Measurements from ENCODE around the gene WWC2. TPM values are rescaled to one million over a fixed set of nuclear protein-coding genes. Genes with fewer than 3 reads are reported as not detected.

The WWC2 gene
- total RNA-seq, 1 experiment from 2014 or later: 39.0 TPM

DNA sequence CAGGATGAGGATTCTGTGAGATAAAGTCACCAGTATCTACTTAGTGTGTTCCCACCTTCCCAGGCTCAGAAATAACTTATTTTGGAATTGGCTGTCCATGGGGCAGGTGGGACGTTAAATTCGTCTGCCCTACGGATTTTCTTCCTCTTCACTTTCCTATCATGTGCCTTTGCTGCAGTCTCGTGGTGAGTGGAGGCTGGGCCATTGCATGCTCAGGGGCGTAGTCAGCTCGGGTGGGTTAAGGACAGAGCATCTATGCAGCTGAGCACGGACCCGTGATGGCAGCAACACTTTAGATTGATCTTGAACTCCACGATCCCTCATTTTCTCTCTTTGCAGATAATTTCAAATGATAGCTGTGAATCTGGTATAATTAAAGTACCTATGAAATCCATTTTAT lies 169.5 kb downstream of the WWC2 start:
- intact Hi-C loops (cut with micrococcal nuclease; ENCODE audit: unreplicated experiment): no loop called here
- Mint-ChIP-seq H3K27ac (ENCODE audit: unreplicated experiment) (no peak overlapping the region), H3K9me3 (ENCODE audit: low read depth, unreplicated experiment) (no peaks in the 10 kb centered on the region), H3K36me3 (ENCODE audit: insufficient read depth, unreplicated experiment) (peaks cover 4% of the 10 kb centered on the region), H3K4me3 (ENCODE audit: low read depth, unreplicated experiment) (no peak overlapping the region), H3K4me1 (ENCODE audit: low read depth, unreplicated experiment) (peaks cover 8% of the 10 kb centered on the region), H3K27me3 (ENCODE audit: unreplicated experiment) (no peaks in the 10 kb centered on the region)
- CTCF ChIA-PET: no interaction called here
- DNase-seq: no peak
- TF ChIP-seq, protein P1, sequence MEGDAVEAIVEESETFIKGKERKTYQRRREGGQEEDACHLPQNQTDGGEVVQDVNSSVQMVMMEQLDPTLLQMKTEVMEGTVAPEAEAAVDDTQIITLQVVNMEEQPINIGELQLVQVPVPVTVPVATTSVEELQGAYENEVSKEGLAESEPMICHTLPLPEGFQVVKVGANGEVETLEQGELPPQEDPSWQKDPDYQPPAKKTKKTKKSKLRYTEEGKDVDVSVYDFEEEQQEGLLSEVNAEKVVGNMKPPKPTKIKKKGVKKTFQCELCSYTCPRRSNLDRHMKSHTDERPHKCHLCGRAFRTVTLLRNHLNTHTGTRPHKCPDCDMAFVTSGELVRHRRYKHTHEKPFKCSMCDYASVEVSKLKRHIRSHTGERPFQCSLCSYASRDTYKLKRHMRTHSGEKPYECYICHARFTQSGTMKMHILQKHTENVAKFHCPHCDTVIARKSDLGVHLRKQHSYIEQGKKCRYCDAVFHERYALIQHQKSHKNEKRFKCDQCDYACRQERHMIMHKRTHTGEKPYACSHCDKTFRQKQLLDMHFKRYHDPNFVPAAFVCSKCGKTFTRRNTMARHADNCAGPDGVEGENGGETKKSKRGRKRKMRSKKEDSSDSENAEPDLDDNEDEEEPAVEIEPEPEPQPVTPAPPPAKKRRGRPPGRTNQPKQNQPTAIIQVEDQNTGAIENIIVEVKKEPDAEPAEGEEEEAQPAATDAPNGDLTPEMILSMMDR (IDR thresholded peaks at IDR 0.05; ENCODE audit: unreplicated experiment): no peak
- BruUV-seq (replicated peaks): no TSS peak

DNA sequence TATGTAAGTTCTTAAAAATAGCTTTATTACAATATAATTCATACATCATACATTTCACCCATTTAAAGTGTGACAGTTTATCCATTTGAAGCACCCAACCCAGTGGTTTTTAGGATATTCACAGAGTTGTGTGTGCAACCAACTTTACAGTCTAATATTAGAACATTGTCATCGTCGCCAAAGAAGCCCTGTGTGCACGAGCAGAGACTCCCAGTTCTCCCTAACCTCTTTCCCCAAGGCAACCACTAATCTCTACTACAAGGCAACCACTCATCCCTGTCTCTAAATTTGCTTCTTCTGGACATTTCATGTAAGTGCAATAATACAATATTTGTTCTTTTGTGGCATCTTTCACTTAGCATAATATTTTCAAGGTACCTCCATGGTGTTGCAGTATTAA lies 173.3 kb downstream of the WWC2 start:
- no peak overlapping the region for H3K27ac Mint-ChIP-seq (ENCODE audit: unreplicated experiment)
- no peaks in the 10 kb centered on the region for H3K4me1 Mint-ChIP-seq (ENCODE audit: low read depth, unreplicated experiment)
- no TSS peak for BruUV-seq (replicated peaks)
- H3K36me3 Mint-ChIP-seq (ENCODE audit: insufficient read depth, unreplicated experiment): peaks cover 10% of the 10 kb centered on the region
- intact Hi-C loops (cut with micrococcal nuclease; ENCODE audit: unreplicated experiment): no loop called here
- TF ChIP-seq, protein P1 (IDR thresholded peaks at IDR 0.05; ENCODE audit: unreplicated experiment): no peak
- H3K4me3 Mint-ChIP-seq (ENCODE audit: low read depth, unreplicated experiment): no peak overlapping the region
- peaks cover 8% of the 10 kb centered on the region for H3K9me3 Mint-ChIP-seq (ENCODE audit: low read depth, unreplicated experiment)
- CTCF ChIA-PET: no interaction called here
- no peaks in the 10 kb centered on the region for H3K27me3 Mint-ChIP-seq (ENCODE audit: unreplicated experiment)
- no peak for DNase-seq

DNA sequence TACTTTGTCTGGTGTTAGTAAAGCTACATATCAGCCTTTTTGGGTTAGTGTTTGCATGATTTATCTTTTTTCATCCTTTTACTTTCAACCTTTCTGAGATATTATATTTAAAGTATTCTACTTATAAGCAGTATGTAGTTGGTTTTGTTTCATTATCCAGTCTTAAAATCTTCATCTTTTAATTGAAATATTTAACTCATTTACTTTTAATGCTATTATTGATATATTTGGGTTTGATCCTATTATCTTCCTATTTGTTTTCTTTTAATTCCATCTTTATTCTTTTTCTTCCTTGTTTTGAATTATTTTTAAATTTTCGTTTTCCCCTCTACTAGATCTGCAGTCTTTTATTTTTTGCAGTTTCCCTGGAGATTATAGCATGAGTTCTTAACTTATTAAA lies 177.0 kb downstream of the WWC2 start:
- Mint-ChIP-seq H3K4me3 (ENCODE audit: low read depth, unreplicated experiment) (no peak overlapping the region), H3K27ac (ENCODE audit: unreplicated experiment) (no peak overlapping the region), H3K4me1 (ENCODE audit: low read depth, unreplicated experiment) (peaks cover 8% of the 10 kb centered on the region), H3K27me3 (ENCODE audit: unreplicated experiment) (no peaks in the 10 kb centered on the region), H3K36me3 (ENCODE audit: insufficient read depth, unreplicated experiment) (peaks cover 5% of the 10 kb centered on the region), H3K9me3 (ENCODE audit: low read depth, unreplicated experiment) (peaks cover 8% of the 10 kb centered on the region)
- TF ChIP-seq, protein P1 (IDR thresholded peaks at IDR 0.05; ENCODE audit: unreplicated experiment): no peak
- CTCF ChIA-PET: interaction anchor here (0.6 kb wide), 1 partner anchor 213 kb away, joined by 3 read pairs; no protein-coding TSS in a partner anchor
- no TSS peak for BruUV-seq (replicated peaks)
- intact Hi-C loops (cut with micrococcal nuclease; ENCODE audit: unreplicated experiment): no loop called here
- DNase-seq: no peak

DNA sequence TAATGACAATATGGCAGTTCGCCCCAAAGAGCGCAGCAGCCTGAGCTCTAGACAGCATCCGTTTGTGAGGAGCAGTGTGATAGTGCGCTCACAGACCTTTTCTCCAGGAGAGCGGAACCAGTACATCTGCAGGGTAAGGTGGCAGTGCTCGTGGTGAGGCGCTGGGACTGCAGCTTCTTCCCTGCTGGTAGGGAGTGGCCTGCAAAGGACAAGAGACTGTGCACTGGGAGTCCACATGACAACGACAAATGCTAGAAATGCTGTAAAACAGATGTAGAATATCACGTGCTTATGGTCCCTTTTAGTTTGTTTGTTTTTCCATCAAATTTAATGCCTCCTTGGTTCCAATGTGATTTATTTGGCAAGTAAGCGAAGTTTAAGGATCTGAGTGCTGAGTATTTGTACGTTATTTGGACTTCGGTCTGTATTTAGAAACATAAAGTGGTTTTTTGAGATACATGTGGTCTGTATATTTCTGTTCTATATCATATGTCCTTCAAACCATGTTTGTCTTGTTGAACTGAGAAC lies 185.3 kb downstream of the WWC2 start:
- no peak for DNase-seq
- no peaks in the 10 kb centered on the region for H3K9me3 Mint-ChIP-seq (ENCODE audit: low read depth, unreplicated experiment)
- no peaks in the 10 kb centered on the region for H3K27me3 Mint-ChIP-seq (ENCODE audit: unreplicated experiment)
- H3K36me3 Mint-ChIP-seq (ENCODE audit: insufficient read depth, unreplicated experiment): no peaks in the 10 kb centered on the region
- no peak overlapping the region for H3K27ac Mint-ChIP-seq (ENCODE audit: unreplicated experiment)
- TF ChIP-seq, protein P1 (IDR thresholded peaks at IDR 0.05; ENCODE audit: unreplicated experiment): no peak
- no peak overlapping the region for H3K4me3 Mint-ChIP-seq (ENCODE audit: low read depth, unreplicated experiment)
- intact Hi-C loops (cut with micrococcal nuclease; ENCODE audit: unreplicated experiment): loop anchor here (10.0 kb wide), 1 partner anchor 50 kb away; no protein-coding TSS in a partner anchor
- H3K4me1 Mint-ChIP-seq (ENCODE audit: low read depth, unreplicated experiment): peaks cover 55% of the 10 kb centered on the region
- CTCF ChIA-PET: no interaction called here
- no TSS peak for BruUV-seq (replicated peaks)
